WTC11 (cell line): ENCODE results near the gene ZNF652. TPM values are rescaled to one million over a fixed set of nuclear protein-coding genes. Genes with fewer than 3 reads are reported as not detected.

Experiments used
- ATAC-seq: fragments of 200-7000 bp; cut with Tn5 transposase; 2 replicates; pipeline ENCODE4 v1.10.0; 2021; ENCODE audit warnings: mild to moderate bottlenecking, moderate library complexity
- CTCF ChIA-PET: fragments of 300-600 bp; sonication (Branson Sonifier 250); formaldehyde crosslinking; loops from one replicate; lab custom pipeline; 2021; ENCODE audit warnings: antibody characterized with exemption; lab: Charles Lee
- POLR2A ChIA-PET: fragments of 350-600 bp; sonication (Branson Sonifier 250); formaldehyde crosslinking; loops from one replicate; lab custom pipeline; 2021; ENCODE audit warnings: antibody characterized with exemption; lab: Charles Lee
- DNase-seq: peaks from one replicate; pipeline ENCODE4 v3.0.0; 2021; ENCODE audit warnings: low spot score
- H3K27ac Mint-ChIP-seq: 2 replicates; pipeline ENCODE4 v1.8.0; 2021; ENCODE audit warnings: mixed read lengths
- H3K27me3 Mint-ChIP-seq: 2 replicates; pipeline ENCODE4 v1.8.0; 2021; ENCODE audit warnings: low read depth, mild to moderate bottlenecking, moderate library complexity, mixed read lengths
- H3K36me3 Mint-ChIP-seq: 2 replicates; pipeline ENCODE4 v1.8.0; 2021; ENCODE audit warnings: mixed read lengths
- H3K4me1 Mint-ChIP-seq: 2 replicates; pipeline ENCODE4 v1.8.0; 2022; ENCODE audit warnings: mixed read lengths
- H3K4me3 Mint-ChIP-seq: 2 replicates; pipeline ENCODE4 v1.8.0; 2021; ENCODE audit warnings: mild to moderate bottlenecking, moderate library complexity, mixed read lengths
- H3K9me3 Mint-ChIP-seq: 2 replicates; pipeline ENCODE4 v1.8.0; 2021; ENCODE audit warnings: mixed read lengths
- ATF2 ChIP-seq: sonication (generic); formaldehyde crosslinking; IDR thresholded peaks from 2 replicates; pipeline ENCODE4 v1.8.1; 2022; ENCODE audit warnings: low read depth, missing genetic modification reagents, borderline replicate concordance
- ATF6 ChIP-seq: sonication (generic); formaldehyde crosslinking; IDR thresholded peaks from 2 replicates; pipeline ENCODE4 v1.8.1; 2023; ENCODE audit warnings: mild to moderate bottlenecking, missing genetic modification reagents
- CBFB ChIP-seq: sonication (generic); formaldehyde crosslinking; IDR thresholded peaks from 2 replicates; pipeline ENCODE4 v1.8.1; 2022; ENCODE audit warnings: mild to moderate bottlenecking, low read depth, missing genetic modification reagents
- CDX4 ChIP-seq: fragments of 250-450 bp; sonication (Bioruptor Pico); IDR thresholded peaks from 2 replicates; pipeline ENCODE4 v1.9.0; 2021; ENCODE audit warnings: moderate library complexity, mild to moderate bottlenecking, inconsistent platforms, borderline replicate concordance
- EMX1 ChIP-seq: fragments of 250-450 bp; sonication (Bioruptor Pico); IDR thresholded peaks from 2 replicates; pipeline ENCODE4 v1.8.0; 2021; ENCODE audit warnings: mild to moderate bottlenecking
- ESRRA ChIP-seq: sonication (generic); formaldehyde crosslinking; IDR thresholded peaks from 2 replicates; pipeline ENCODE4 v1.8.1; 2022; ENCODE audit warnings: mild to moderate bottlenecking, missing genetic modification reagents, borderline replicate concordance
- ETV6 ChIP-seq: sonication (generic); formaldehyde crosslinking; IDR thresholded peaks from 2 replicates; pipeline ENCODE4 v1.8.1; 2022; ENCODE audit warnings: mild to moderate bottlenecking, missing genetic modification reagents
- FOXK1 ChIP-seq: sonication (generic); formaldehyde crosslinking; IDR thresholded peaks from 2 replicates; pipeline ENCODE4 v1.8.0; 2022; ENCODE audit warnings: mild to moderate bottlenecking, moderate library complexity, missing genetic modification reagents
- KAT7 ChIP-seq: sonication (generic); formaldehyde crosslinking; IDR thresholded peaks from 2 replicates; pipeline ENCODE4 v1.8.1; 2023; ENCODE audit warnings: missing genetic modification reagents, mild to moderate bottlenecking, borderline replicate concordance
- MAX ChIP-seq: sonication (generic); formaldehyde crosslinking; IDR thresholded peaks from 2 replicates; pipeline ENCODE4 v1.8.0; 2022; ENCODE audit warnings: mild to moderate bottlenecking, missing genetic modification reagents
- NFYB ChIP-seq: sonication (generic); formaldehyde crosslinking; conservative IDR thresholded peaks from 2 replicates; pipeline ENCODE4 v1.8.0; 2022; ENCODE audit warnings: low read depth, missing genetic modification reagents
- NR1H2 ChIP-seq: sonication (generic); formaldehyde crosslinking; IDR thresholded peaks from 2 replicates; pipeline ENCODE4 v1.9.0; 2021; ENCODE audit warnings: mild to moderate bottlenecking, moderate library complexity, missing genetic modification reagents
- NR2C2 ChIP-seq: sonication (generic); formaldehyde crosslinking; IDR thresholded peaks from 2 replicates; pipeline ENCODE4 v1.8.0; 2022; ENCODE audit warnings: mild to moderate bottlenecking, missing genetic modification reagents
- PRRX2 ChIP-seq: fragments of 250-450 bp; sonication (Bioruptor Pico); IDR thresholded peaks from 2 replicates; pipeline ENCODE4 v1.8.0; 2021; ENCODE audit warnings: mild to moderate bottlenecking
- SMAD3 ChIP-seq: sonication (generic); formaldehyde crosslinking; IDR thresholded peaks from 2 replicates; pipeline ENCODE4 v1.8.0; 2022; ENCODE audit warnings: missing genetic modification reagents, mild to moderate bottlenecking, borderline replicate concordance
- SOX15 ChIP-seq: fragments of 250-450 bp; sonication (Bioruptor Pico); IDR thresholded peaks from 2 replicates; pipeline ENCODE4 v1.9.0; 2021; ENCODE audit warnings: mild to moderate bottlenecking
- TEAD1 ChIP-seq: sonication (generic); formaldehyde crosslinking; IDR thresholded peaks from 2 replicates; pipeline ENCODE4 v1.8.0; 2022; ENCODE audit warnings: mild to moderate bottlenecking, missing genetic modification reagents
- TEAD4 ChIP-seq: sonication (generic); formaldehyde crosslinking; IDR thresholded peaks from 2 replicates; pipeline ENCODE4 v1.8.0; 2022; ENCODE audit warnings: mild to moderate bottlenecking, missing genetic modification reagents
- USF1 ChIP-seq: sonication (generic); formaldehyde crosslinking; IDR thresholded peaks from 2 replicates; pipeline ENCODE4 v1.8.0; 2022; ENCODE audit warnings: mild to moderate bottlenecking, missing genetic modification reagents
- ZNF121 ChIP-seq: sonication (generic); formaldehyde crosslinking; IDR thresholded peaks from 2 replicates; pipeline ENCODE4 v1.8.0; 2023; ENCODE audit warnings: missing genetic modification reagents
- ZNF281 ChIP-seq: sonication (generic); formaldehyde crosslinking; IDR thresholded peaks from 2 replicates; pipeline ENCODE4 v1.8.0; 2023; ENCODE audit warnings: mild to moderate bottlenecking, missing genetic modification reagents
- ZNF317 ChIP-seq: sonication (generic); formaldehyde crosslinking; IDR thresholded peaks from 2 replicates; pipeline ENCODE4 v1.8.1; 2023; ENCODE audit warnings: low read depth, mild to moderate bottlenecking, moderate library complexity, missing genetic modification reagents, borderline replicate concordance
- ZNF416 ChIP-seq: fragments of 250-450 bp; sonication (Bioruptor Pico); IDR thresholded peaks from 2 replicates; pipeline ENCODE4 v1.9.0; 2021; ENCODE audit warnings: mild to moderate bottlenecking, inconsistent platforms
- ZNF423 ChIP-seq: fragments of 250-450 bp; sonication (Bioruptor Pico); IDR thresholded peaks from 2 replicates; pipeline ENCODE4 v2.1.2; 2022; ENCODE audit warnings: mild to moderate bottlenecking, moderate library complexity
- ZNF512 ChIP-seq: sonication (generic); formaldehyde crosslinking; IDR thresholded peaks from 2 replicates; pipeline ENCODE4 v1.8.1; 2022; ENCODE audit warnings: missing genetic modification reagents, borderline replicate concordance
- total RNA-seq: library from RNA; stranded (reverse); gene quantifications from 3 replicates; pipeline ENCODE4 v1.2.3, GENCODE V29; 2021

ZNF652 gene
- total RNA-seq, 1 experiment from 2014 or later, result 40.8 TPM

- TF ChIP-seq ATF2 (CRISPR knock-in tag) (no peak), CBFB (no peak), ATF6 (CRISPR knock-in tag) (no peak), CDX4 (CRISPR knock-in tag) (no peak), ZNF121 (CRISPR knock-in tag) (no peak), ZNF423 (CRISPR knock-in tag) (no peak), MAX (no peak), NR1H2 (CRISPR knock-in tag) (no peak), ESRRA (no peak), USF1 (CRISPR knock-in tag) (no peak), SMAD3 (no peak)
- TF ChIP-seq, all 79 proteins: peak for 0
These were observed 20.5 kb upstream of the ZNF652 start (continued) for GRCh38 chr17:49382556-49382955.

- Mint-ChIP-seq H3K27me3 (peaks cover 3% of the 10 kb centered on the region; the same call in 1 of the 2 replicates), H3K36me3 (no peaks in the 10 kb centered on the region), H3K9me3 (no peaks in the 10 kb centered on the region), H3K27ac (0 out of 2 replicates have a peak overlapping the region, but pooled peaks have one; percentile 15), H3K4me3 (no peak overlapping the region), H3K4me1 (peaks cover 4% of the 10 kb centered on the region)
- ChIA-PET CTCF (interaction anchor here (0.5 to 1.9 kb wide), 4 partner anchors 11 to 14 kb away, joined by 3 to 6 read pairs (median 4); no protein-coding TSS in a partner anchor), POLR2A (interaction anchor here (0.6 kb wide), 1 partner anchor 46 kb away, joined by 5 read pairs; no protein-coding TSS in a partner anchor)
- no peak for DNase-seq
- TF ChIP-seq KAT7 (CRISPR knock-in tag) (no peak), FOXK1 (CRISPR knock-in tag) (no peak), NR2C2 (no peak), EMX1 (CRISPR knock-in tag) (no peak), ZNF281 (no peak), TEAD1 (CRISPR knock-in tag) (no peak), ZNF416 (CRISPR knock-in tag) (no peak), SOX15 (CRISPR knock-in tag) (no peak), TEAD4 (CRISPR knock-in tag) (no peak), CBFB (no peak), NFYB (CRISPR knock-in tag) (no peak), PRRX2 (CRISPR knock-in tag) (no peak), ZNF512 (CRISPR knock-in tag) (no peak), ZNF317 (CRISPR knock-in tag) (no peak), ETV6 (CRISPR knock-in tag) (no peak)
- ATAC-seq, result no peak
These were observed 19.7 kb upstream of the ZNF652 start for GRCh38 chr17:49381793-49382192.
